Rectal smooth muscle tissue (tissue), 1 donor: ENCODE measurements around the gene PPA1.
"Not testable (repeated sequence)": the region's sequence is repeated elsewhere in the genome, so short reads cannot be mapped to it uniquely, and the experiment has no call there.

Experiments used
- H3K27ac ChIP-seq: one replicate; pipeline ENCODE4 v1.7.0; 2013; ENCODE audit warnings: low read depth, low read length, inconsistent platforms
- H3K27me3 ChIP-seq: one replicate; pipeline ENCODE4 v1.7.0; 2013; ENCODE audit warnings: low read length; ENCODE audit not compliant: control insufficient read depth, insufficient read depth
- H3K36me3 ChIP-seq: one replicate; pipeline ENCODE4 v1.7.0; 2013; ENCODE audit warnings: low read length; ENCODE audit not compliant: control insufficient read depth, insufficient read depth
- H3K4me1 ChIP-seq: one replicate; pipeline ENCODE4 v1.7.0; 2013; ENCODE audit warnings: low read length; ENCODE audit not compliant: control insufficient read depth, insufficient read depth
- H3K4me3 ChIP-seq: one replicate; pipeline ENCODE4 v1.7.0; 2013; ENCODE audit warnings: low read length
- H3K9ac ChIP-seq: one replicate; pipeline ENCODE4 v1.7.0; 2013; ENCODE audit warnings: low read length

Gene PPA1

GRCh38 chr10:70174058-70174741, 59.0 kb downstream of the PPA1 start:
- no peaks in the 10 kb centered on the region for H3K27me3 ChIP-seq
- H3K9ac ChIP-seq: no peak overlapping the region
- no peak overlapping the region for H3K27ac ChIP-seq
- H3K4me1 ChIP-seq: peaks cover 7% of the 10 kb centered on the region
- no peaks in the 10 kb centered on the region for H3K36me3 ChIP-seq
- no peak overlapping the region for H3K4me3 ChIP-seq

- Histone ChIP-seq H3K27ac (peak overlapping the region; percentile 95), H3K36me3 (no peaks in the 10 kb centered on the region), H3K4me1 (peaks cover 13% of the 10 kb centered on the region), H3K4me3 (peak overlapping the region; percentile 88), H3K27me3 (no peaks in the 10 kb centered on the region), H3K9ac (peak overlapping the region; percentile 98)
These were observed 63.4 kb downstream of the PPA1 start for GRCh38 chr10:70169649-70170364.

DNA sequence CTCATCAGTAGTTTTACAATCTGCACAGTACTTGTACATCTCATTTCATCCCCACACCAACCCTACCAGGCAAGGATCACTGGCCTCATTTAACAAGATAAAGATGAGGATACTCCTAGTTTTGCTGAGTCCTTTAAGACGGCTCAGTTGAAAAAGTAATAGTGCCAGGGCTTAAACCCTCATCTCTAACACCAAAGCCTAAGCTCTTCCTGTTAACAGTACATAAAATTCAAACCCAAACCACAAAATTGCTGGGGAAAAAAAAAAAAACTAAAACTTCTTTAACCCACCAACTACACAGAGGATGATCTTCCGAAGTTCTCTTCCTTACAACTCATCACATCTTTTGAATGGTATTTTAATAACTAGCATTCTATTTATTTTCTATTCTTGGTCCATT, 64.2 kb downstream of the PPA1 start:
- H3K27ac ChIP-seq: no peak overlapping the region
- peak overlapping the region; percentile 88 for H3K4me3 ChIP-seq
- H3K9ac ChIP-seq: no peak overlapping the region
- H3K36me3 ChIP-seq: no peaks in the 10 kb centered on the region
- no peaks in the 10 kb centered on the region for H3K27me3 ChIP-seq
- H3K4me1 ChIP-seq: peaks cover 13% of the 10 kb centered on the region

DNA sequence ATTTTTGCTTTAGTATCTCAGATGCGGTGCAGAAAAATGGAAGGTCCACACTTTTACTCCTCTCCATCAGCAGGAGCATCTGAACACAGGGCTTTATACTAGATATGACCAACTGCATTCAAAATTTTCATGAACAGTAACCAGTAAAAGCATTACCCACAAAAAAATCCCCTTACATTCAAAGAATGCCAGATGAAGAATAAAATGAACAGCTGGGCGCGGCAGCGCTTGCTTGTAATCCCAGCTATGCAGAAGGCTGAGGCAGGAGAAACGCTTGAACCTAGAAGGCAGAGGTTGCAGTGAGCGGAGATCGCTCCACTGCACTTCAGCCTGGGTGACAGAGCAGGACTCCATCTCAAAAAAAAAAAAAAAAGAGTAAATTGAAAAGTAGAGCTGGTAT, 66.0 kb downstream of the PPA1 start:
- no peak overlapping the region for H3K27ac ChIP-seq
- no peak overlapping the region for H3K9ac ChIP-seq
- H3K27me3 ChIP-seq: no peaks in the 10 kb centered on the region
- H3K4me3 ChIP-seq: no peak overlapping the region
- no peaks in the 10 kb centered on the region for H3K36me3 ChIP-seq
- H3K4me1 ChIP-seq: peaks cover 16% of the 10 kb centered on the region

- Histone ChIP-seq H3K27ac (no peak overlapping the region), H3K4me1 (peaks cover 16% of the 10 kb centered on the region), H3K4me3 (no peak overlapping the region), H3K9ac (no peak overlapping the region), H3K36me3 (no peaks in the 10 kb centered on the region), H3K27me3 (no peaks in the 10 kb centered on the region)
These were observed 66.8 kb downstream of the PPA1 start for GRCh38 chr10:70166394-70166793.

DNA sequence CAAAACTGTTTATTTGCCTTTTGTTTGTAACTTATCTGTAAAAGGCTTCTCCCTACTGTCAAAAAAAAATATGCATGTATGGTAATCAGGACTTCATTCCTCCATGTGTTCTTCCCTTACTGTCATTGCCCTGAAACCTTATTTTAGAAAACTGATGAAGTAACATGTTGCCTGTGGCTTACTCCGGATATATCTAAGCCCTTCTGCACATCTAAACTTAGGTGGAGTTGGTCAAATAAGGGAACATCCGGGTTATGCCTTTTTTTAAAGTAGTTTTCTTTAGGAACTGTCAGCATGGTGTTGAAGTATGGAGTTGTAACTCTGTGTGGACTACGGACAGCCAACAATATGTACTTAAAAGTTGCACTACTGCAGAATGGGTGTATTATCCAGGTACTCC, 69.1 kb downstream of the PPA1 start:
- no peaks in the 10 kb centered on the region for H3K27me3 ChIP-seq
- no peak overlapping the region for H3K27ac ChIP-seq
- H3K4me3 ChIP-seq: no peak overlapping the region
- peaks cover 4% of the 10 kb centered on the region for H3K36me3 ChIP-seq
- H3K4me1 ChIP-seq: peaks cover 9% of the 10 kb centered on the region
- no peak overlapping the region for H3K9ac ChIP-seq

DNA sequence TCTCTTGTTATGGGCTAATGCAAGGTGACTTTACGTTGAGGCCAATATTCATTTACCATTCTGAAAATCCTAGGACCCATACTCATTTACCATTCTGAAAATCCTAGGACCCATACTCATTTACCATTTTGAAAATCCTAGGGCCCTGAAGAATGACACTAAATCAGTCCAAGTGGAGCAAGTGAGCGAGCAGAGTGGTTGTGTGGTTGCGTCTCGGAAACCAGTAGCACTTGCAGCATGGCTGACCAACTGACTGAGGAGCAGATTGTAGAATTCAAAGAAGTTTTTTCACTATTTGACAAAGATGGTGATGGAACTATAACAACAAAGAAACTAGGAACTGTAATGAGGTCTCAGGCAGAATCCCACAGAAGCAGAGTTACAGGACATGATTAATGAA, 69.8 kb downstream of the PPA1 start:
- Histone ChIP-seq H3K27ac (no peak overlapping the region), H3K9ac (no peak overlapping the region)

DNA sequence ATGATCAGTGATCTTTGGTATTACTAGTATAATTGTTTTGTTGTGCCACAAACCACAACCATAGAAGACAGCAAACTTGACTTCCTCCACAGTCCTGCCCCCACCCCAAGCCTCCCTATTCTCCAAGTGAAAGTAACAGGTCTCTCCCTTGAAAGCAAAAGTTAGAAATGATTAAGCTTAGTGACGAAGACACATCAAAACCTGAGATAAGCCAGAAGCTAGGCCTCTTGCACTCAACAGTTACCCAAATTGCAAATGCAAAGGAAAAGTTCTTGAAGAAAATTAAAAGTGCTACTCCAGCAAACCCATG, 70.4 kb downstream of the PPA1 start:
- no peak overlapping the region for H3K27ac ChIP-seq
- peaks cover 4% of the 10 kb centered on the region for H3K36me3 ChIP-seq
- H3K27me3 ChIP-seq: no peaks in the 10 kb centered on the region
- peaks cover 6% of the 10 kb centered on the region for H3K4me1 ChIP-seq
- no peak overlapping the region for H3K9ac ChIP-seq
- H3K4me3 ChIP-seq: no peak overlapping the region

More for the DNA sequence above, 69.8 kb downstream of the PPA1 start:
- Histone ChIP-seq H3K36me3 (peaks cover 4% of the 10 kb centered on the region), H3K27me3 (no peaks in the 10 kb centered on the region), H3K4me3 (no peak overlapping the region), H3K4me1 (peaks cover 6% of the 10 kb centered on the region)

GRCh38 chr10:70162151-70162891, 70.9 kb downstream of the PPA1 start:
- Histone ChIP-seq H3K27ac (no peak overlapping the region), H3K4me1 (peaks cover 6% of the 10 kb centered on the region), H3K9ac (no peak overlapping the region), H3K4me3 (no peak overlapping the region), H3K27me3 (no peaks in the 10 kb centered on the region), H3K36me3 (peaks cover 4% of the 10 kb centered on the region)

GRCh38 chr10:70160798-70161197, 72.4 kb downstream of the PPA1 start:
- Histone ChIP-seq H3K27ac (no peak overlapping the region), H3K4me1 (peaks cover 4% of the 10 kb centered on the region), H3K27me3 (no peaks in the 10 kb centered on the region), H3K36me3 (peaks cover 16% of the 10 kb centered on the region), H3K4me3 (no peak overlapping the region), H3K9ac (no peak overlapping the region)

DNA sequence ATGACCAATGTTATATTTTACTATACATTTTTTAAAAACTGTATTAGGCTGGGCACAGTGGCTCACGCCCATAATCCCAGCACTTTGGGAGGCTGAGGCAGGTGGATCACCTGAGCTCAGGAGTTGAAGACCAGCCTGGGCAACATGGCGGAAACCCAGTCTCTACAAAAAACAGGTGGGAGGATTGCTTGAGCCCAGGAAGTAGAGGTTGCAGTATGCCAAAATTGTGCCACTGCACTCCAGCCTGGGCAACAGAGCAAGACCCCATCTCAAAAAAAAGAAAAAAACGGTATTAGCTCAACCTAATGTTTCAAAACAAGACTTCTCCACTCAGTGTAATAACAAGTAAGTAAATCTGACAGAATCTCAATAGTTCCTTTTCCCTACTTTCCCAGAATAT, 73.9 kb downstream of the PPA1 start:
- H3K9ac ChIP-seq: not testable (repeated sequence)

GRCh38 chr10:70158113-70158512, 75.1 kb downstream of the PPA1 start:
- no peak overlapping the region for H3K27ac ChIP-seq
- peaks cover 4% of the 10 kb centered on the region for H3K4me1 ChIP-seq
- no peak overlapping the region for H3K4me3 ChIP-seq
- no peaks in the 10 kb centered on the region for H3K27me3 ChIP-seq
- peaks cover 26% of the 10 kb centered on the region for H3K36me3 ChIP-seq
- H3K9ac ChIP-seq: no peak overlapping the region

More for the DNA sequence above, 73.9 kb downstream of the PPA1 start:
- peaks cover 23% of the 10 kb centered on the region for H3K36me3 ChIP-seq
- H3K4me1 ChIP-seq, H3K4me3 ChIP-seq, H3K27me3 ChIP-seq, H3K27ac ChIP-seq: not testable (repeated sequence)
